HG03565 (cell line): ENCODE measurements around the gene LRRC15.

Experiments used
- ATAC-seq: cut with Tn5 transposase; IDR thresholded peaks from one replicate; pipeline ENCODE4 v1.9.1; 2021; ENCODE audit warnings: mild to moderate bottlenecking, moderate library complexity; ENCODE audit not compliant: unreplicated experiment

Gene LRRC15

GRCh38 chr3:194320744-194321243, 48.7 kb downstream of the LRRC15 start:
- ATAC-seq, result no peak

GRCh38 chr3:194320100-194320499, 49.4 kb downstream of the LRRC15 start:
- no peak for ATAC-seq

- ATAC-seq, result no peak
Observed at GRCh38 chr3:194318511-194319161, 50.9 kb downstream of the LRRC15 start.

- ATAC-seq, result no peak
Observed at GRCh38 chr3:194316918-194317317, 52.6 kb downstream of the LRRC15 start.

GRCh38 chr3:194315965-194316361, 53.6 kb downstream of the LRRC15 start:
- peak; percentile 12 for ATAC-seq

GRCh38 chr3:194315088-194315964, 54.2 kb downstream of the LRRC15 start:
- peak; percentile 67 for ATAC-seq

- no peak for ATAC-seq
Observed at GRCh38 chr3:194314388-194315068, 55.0 kb downstream of the LRRC15 start.

- no peak for ATAC-seq
Observed at GRCh38 chr3:194313560-194314387, 55.8 kb downstream of the LRRC15 start.

GRCh38 chr3:194312743-194313281, 56.7 kb downstream of the LRRC15 start:
- ATAC-seq, result no peak

- ATAC-seq, result no peak
Observed at GRCh38 chr3:194312186-194312742, 57.3 kb downstream of the LRRC15 start.

- ATAC-seq, result no peak
Observed at GRCh38 chr3:194311000-194311399, 58.5 kb downstream of the LRRC15 start.

- no peak for ATAC-seq
Observed at GRCh38 chr3:194310060-194310835, 59.3 kb downstream of the LRRC15 start.

- ATAC-seq, result no peak
Observed at GRCh38 chr3:194308601-194309449, 60.7 kb downstream of the LRRC15 start.

GRCh38 chr3:194307849-194308248, 61.7 kb downstream of the LRRC15 start:
- no peak for ATAC-seq

GRCh38 chr3:194306771-194307640, 62.5 kb downstream of the LRRC15 start:
- ATAC-seq, result peak; percentile 39

GRCh38 chr3:194306109-194306686, 63.3 kb downstream of the LRRC15 start:
- no peak for ATAC-seq
